Immature natural killer cell (primary cell): ENCODE results near the gene SWI5. TPM values are rescaled to one million over a fixed set of nuclear protein-coding genes. Genes with fewer than 3 reads are reported as not detected.
"Not testable (repeated sequence)": the region's sequence is repeated elsewhere in the genome, so short reads cannot be mapped to it uniquely, and the experiment has no call there.

Source experiments
- DNase-seq, 3 donors: peaks; one replicate each; pipeline ENCODE4 v3.0.0; 2022; ENCODE audit warnings: mixed read lengths in 1 of 3
- H3K27ac Mint-ChIP-seq, 6 donors: one replicate each; pipeline ENCODE4 v1.8.0; 2020; ENCODE audit warnings: mixed read lengths in 6 of 6, mild to moderate bottlenecking in 5 of 6, inconsistent platforms in 4 of 6, moderate library complexity in 3 of 6
- H3K27me3 Mint-ChIP-seq, 3 donors: one replicate each; pipeline ENCODE4 v1.8.0; 2020 to 2021; ENCODE audit warnings: low read depth in 3 of 3, mild to moderate bottlenecking in 3 of 3, mixed read lengths in 3 of 3, moderate library complexity in 3 of 3, inconsistent platforms in 1 of 3
- H3K36me3 Mint-ChIP-seq, 3 donors: one replicate each; pipeline ENCODE4 v1.8.0; 2020; ENCODE audit warnings: mixed read lengths in 3 of 3, inconsistent platforms in 2 of 3, mild to moderate bottlenecking in 2 of 3
- H3K4me1 Mint-ChIP-seq, 2 donors: one replicate each; pipeline ENCODE4 v1.8.0; 2020; ENCODE audit warnings: inconsistent platforms in 2 of 2, mild to moderate bottlenecking in 2 of 2, mixed read lengths in 2 of 2, moderate library complexity in 1 of 2
- H3K4me3 Mint-ChIP-seq, 5 donors: one replicate each; pipeline ENCODE4 v1.8.0; 2020; ENCODE audit warnings: mild to moderate bottlenecking in 5 of 5, mixed read lengths in 5 of 5, inconsistent platforms in 3 of 5, moderate library complexity in 3 of 5
- H3K9me3 Mint-ChIP-seq, 6 donors: one replicate each; pipeline ENCODE4 v1.8.0; 2020; ENCODE audit warnings: mild to moderate bottlenecking in 6 of 6, mixed read lengths in 6 of 6, inconsistent platforms in 4 of 6, moderate library complexity in 3 of 6
- polyA plus RNA-seq, 3 donors: library from polyadenylated mRNA; unstranded; fragments of 300-500 nt; fragmentation: Illumina TruSeq; gene quantifications; one replicate each; pipeline ENCODE4 v1.2.3, GENCODE V29; 2021

SWI5 gene
- polyA plus RNA-seq, result 10 to 100 TPM; 20.9 to 23.3 (median 21.5) TPM

DNA sequence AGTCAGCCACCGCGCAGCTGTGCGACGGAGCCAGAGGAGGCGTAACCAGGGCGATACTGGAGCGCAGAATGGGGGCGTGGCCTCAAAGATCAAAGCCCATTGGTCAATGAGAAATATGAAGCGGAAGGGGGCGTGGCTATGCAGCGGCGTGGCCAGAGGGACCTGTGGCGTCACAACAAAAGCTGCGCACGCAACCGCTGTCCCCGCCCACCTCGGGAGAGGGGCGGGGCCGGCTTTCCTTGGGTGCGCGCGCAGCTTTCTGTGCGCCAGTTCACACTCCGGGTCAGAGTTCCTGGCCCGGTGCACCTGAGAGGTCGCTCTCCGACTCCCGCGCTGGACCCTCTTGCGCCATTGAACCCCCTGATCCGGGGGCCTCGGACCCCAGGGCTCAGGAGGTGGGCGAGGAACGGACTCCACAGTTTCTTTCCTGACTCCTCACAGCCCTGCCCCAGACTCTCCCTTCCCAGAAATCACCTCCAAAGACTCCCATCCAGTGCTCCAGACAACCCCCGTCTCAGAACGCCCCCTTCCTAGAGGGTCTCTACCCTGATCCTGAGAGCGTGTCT lies at the start of gene SWI5:
Gene SWI5 (plus strand): TSS at position 269 of the 566 bp plus-strand sequence.
- peaks cover 0 to 1% (median 0%) of the 10 kb centered on the region in 6 donors for H3K9me3 Mint-ChIP-seq
- peak within 1 kb of the TSS; percentile 94 to 98 (median 98) for H3K4me3 Mint-ChIP-seq
- peaks cover 32 to 40% of the 10 kb centered on the region in 2 donors for H3K4me1 Mint-ChIP-seq
- peaks cover 9 to 13% (median 12%) of the 10 kb centered on the region in 3 donors for H3K27me3 Mint-ChIP-seq
- DNase-seq, result peak; percentile 100
- H3K36me3 Mint-ChIP-seq, result peaks cover 3 to 10% (median 3%) of the 10 kb centered on the region in 3 donors
- peak within 1 kb of the TSS; percentile 91 to 98 (median 95) for H3K27ac Mint-ChIP-seq

DNA sequence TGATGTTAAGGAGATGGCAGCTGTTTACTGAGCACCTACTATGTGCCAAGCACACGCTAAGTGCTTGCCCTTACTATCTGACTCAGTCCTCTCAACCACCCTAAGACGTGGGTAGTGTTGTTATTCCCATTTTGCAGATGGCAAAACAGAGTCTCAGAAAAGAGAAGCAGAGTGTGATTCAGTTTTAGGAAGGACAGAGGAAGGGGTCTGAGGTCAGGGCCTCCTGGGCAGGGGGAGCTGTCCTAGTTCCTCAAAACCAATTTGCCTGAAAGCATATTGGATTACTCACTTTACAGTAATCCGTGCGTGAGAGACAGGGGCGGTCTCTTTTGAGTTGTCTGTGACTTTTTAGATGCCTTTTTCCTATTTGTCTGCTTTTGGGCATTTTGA lies 49.7 kb upstream of the SWI5 start:
- no peak for DNase-seq
- no peaks in the 10 kb centered on the region for H3K36me3 Mint-ChIP-seq
- H3K27ac Mint-ChIP-seq, result no peak overlapping the region
- H3K27me3 Mint-ChIP-seq, result peaks cover 0 to 2% (median 0%) of the 10 kb centered on the region in 3 donors
- no peaks in the 10 kb centered on the region for H3K4me1 Mint-ChIP-seq
- no peak overlapping the region for H3K4me3 Mint-ChIP-seq
- no peaks in the 10 kb centered on the region for H3K9me3 Mint-ChIP-seq

DNA sequence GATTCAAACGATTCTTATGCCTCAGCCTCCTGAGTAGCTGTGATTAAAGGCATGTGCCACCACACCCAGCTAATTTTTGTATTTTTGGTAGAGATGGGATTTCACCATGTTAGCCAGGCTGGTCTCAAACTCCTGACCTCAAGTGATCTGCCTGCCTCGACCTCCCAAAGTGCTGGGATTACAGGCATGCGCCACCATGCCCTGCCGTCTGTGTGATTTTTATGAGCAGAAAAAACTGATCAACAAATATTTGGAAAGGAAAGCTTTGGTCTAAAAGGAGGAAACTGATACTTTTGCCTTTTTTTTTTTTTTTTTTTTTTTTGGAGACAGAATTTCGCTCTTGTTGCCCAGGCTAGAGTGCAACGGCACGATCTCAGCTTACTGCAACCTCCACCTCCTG lies 45.2 kb upstream of the SWI5 start:
- H3K27ac Mint-ChIP-seq, H3K36me3 Mint-ChIP-seq, H3K27me3 Mint-ChIP-seq, H3K4me3 Mint-ChIP-seq, DNase-seq, H3K9me3 Mint-ChIP-seq, H3K4me1 Mint-ChIP-seq: not testable (repeated sequence)

DNA sequence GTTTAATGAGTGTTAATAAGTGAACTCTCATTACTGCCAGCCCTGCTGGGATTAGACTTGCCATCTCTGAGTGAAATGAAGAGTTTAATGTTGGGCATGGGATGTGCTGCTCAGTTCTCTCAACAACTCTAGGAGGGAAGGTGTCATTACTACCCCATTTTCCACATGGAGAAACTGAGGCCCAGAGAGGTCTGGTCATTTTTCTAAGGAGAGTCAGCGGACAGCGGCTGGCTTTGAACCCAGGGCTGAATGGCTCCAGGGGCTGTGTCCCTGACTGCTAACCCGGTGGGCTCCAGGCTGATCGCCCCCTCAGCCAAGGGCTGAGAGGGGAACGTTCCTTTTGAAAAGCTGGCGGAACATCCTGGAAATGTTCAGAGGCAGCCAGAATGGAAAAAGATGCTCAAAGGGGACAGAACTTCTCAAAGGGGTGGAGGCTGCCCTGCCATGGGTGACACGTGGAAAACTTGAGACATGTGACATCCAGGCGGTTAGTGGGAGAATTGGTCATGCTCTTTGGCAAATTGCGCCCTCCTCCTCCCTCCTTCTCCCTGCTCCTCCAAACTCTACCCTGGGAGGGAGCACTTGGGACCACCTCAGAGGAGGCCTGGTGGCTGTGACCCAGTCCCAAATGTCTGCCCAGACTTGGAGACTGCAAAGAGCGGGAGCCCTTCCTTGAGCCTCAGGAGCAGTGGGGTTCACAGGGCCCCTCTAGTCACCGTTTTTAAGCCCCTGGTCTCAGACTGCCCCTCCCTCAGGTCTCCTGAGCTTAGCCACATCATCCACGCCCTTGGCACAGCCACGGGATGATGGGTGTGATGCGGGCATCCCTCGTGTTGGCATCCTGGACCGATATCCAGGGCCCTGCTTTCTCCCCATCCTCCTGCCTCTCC lies 44.2 kb upstream of the SWI5 start:
- no peak overlapping the region for H3K27ac Mint-ChIP-seq
- no peak overlapping the region for H3K4me3 Mint-ChIP-seq
- H3K4me1 Mint-ChIP-seq, result no peaks in the 10 kb centered on the region
- no peak for DNase-seq
- H3K9me3 Mint-ChIP-seq, result no peaks in the 10 kb centered on the region
- no peaks in the 10 kb centered on the region for H3K36me3 Mint-ChIP-seq
- peaks cover 0 to 1% (median 0%) of the 10 kb centered on the region in 3 donors for H3K27me3 Mint-ChIP-seq

DNA sequence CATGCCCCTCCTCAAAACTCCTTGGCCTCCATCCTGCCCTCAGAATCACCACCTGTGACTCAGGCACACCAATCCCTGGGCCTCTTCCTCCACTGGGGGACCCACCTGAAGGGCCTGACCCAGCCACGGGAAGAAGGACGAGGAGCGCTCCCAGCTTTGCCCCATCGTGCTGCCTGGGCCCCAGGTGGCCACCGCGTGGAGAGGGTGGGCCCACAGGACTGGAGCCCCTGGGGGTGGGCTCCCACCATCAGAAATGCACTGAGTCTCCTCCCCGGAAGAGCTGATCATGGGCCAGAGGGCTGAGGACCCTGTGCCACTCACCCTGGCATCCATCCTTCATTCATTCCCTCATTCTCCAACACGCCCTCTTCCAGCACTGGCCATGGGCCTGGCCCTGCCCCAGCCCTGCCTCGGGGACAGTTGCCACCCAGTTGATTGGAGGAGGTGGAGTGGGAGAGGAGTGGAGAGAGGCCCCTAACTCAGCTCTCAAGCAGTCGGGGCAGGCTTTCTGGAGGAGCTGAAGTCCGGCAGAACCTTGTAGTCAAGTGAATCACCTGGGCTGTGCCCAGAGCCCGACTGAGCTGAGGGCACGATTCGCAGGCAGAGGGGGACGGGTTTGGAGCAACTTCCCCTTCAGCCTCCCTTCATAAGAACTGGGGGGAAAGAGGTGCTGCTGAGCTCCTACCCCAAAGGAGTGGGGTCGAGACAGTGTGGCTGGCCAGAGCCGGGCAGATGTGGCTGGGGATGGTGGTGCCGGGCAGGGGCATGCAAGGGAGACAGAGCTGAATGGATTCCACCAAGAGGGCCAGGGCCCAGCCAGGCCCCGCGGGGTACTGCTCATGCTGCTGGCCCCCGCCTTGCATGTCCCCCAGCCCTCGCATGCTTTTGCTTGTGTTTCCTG lies 43.3 kb upstream of the SWI5 start:
- Mint-ChIP-seq H3K9me3 (no peaks in the 10 kb centered on the region), H3K27ac (no peak overlapping the region), H3K27me3 (peaks cover 0 to 1% (median 0%) of the 10 kb centered on the region in 3 donors), H3K36me3 (no peaks in the 10 kb centered on the region), H3K4me1 (no peaks in the 10 kb centered on the region), H3K4me3 (no peak overlapping the region)
- DNase-seq, result no peak

DNA sequence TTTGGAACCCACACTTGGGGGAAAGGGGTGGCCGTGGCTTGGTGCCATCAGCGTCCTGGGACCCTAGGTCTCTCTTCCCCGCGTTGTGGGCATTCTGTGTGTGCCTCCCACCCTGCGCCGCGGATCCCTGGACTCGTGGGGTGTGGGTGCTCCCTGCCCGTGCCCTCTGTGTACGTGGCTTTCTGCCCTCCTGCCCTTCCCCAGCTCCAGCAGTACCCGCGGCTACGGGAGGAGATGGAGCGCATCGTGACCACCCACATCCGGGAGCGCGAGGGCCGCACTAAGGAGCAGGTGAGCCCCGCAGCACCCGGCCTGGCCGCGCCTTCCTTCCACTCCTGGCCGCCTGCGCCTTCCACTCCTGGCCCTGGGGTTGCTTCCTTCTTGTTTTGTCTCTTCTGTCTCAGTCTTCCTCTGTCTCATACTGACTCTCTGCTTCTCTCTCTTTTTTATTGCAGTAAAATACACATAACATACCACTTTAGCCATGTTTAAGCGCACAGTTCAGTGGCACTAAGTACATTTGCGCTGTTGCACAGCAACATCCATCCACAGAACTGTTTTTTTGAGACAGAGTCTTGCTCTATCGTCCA lies 42.2 kb upstream of the SWI5 start:
- no peaks in the 10 kb centered on the region for H3K36me3 Mint-ChIP-seq
- no peaks in the 10 kb centered on the region for H3K9me3 Mint-ChIP-seq
- no peak for DNase-seq
- H3K27me3 Mint-ChIP-seq, result peaks cover 0 to 1% (median 0%) of the 10 kb centered on the region in 3 donors
- H3K27ac Mint-ChIP-seq, result no peak overlapping the region
- H3K4me3 Mint-ChIP-seq, result no peak overlapping the region
- no peaks in the 10 kb centered on the region for H3K4me1 Mint-ChIP-seq

DNA sequence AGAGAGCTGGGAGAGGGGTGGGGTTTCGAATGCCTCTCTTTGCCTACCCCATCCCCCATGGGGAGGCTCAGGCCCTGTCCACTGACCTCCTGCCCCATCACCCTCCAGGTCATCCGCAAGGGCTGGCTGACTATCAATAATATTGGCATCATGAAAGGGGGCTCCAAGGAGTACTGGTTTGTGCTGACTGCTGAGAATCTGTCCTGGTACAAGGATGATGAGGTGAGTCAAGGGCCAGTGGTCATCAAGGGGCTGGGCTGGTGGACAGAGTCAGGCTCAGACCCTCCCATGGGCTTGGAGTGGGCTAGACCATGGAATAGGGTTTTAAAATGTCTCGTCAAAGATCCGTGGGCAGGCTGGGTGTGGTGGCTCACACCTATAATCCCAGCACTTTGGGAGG lies 34.0 kb upstream of the SWI5 start:
- DNase-seq, result no peak
- H3K27ac Mint-ChIP-seq, result no peak overlapping the region
- H3K4me1 Mint-ChIP-seq, result peaks cover 12 to 18% of the 10 kb centered on the region in 2 donors
- no peak overlapping the region for H3K4me3 Mint-ChIP-seq
- H3K27me3 Mint-ChIP-seq, result peaks cover 5 to 9% (median 7%) of the 10 kb centered on the region in 3 donors
- no peaks in the 10 kb centered on the region for H3K36me3 Mint-ChIP-seq
- no peaks in the 10 kb centered on the region for H3K9me3 Mint-ChIP-seq

DNA sequence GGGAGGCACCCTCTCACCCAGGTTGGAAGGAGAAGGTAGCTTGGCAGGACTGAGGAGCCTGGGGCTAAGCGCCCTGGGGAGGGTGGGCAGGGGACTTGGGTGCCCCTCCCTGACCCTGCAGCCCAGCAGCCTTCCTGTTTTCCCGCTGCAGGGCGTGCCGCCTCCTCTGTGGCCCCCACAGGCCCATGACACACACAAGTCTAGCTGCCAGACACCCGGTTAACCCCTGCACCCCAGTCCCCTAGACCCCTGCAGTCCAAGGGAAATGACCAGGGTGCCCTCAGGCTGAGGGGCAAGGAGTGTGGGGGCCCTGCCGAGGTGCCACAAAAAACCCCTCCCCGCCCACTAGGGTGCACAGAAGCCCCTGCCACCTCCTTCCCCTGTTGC lies 33.3 kb upstream of the SWI5 start:
- H3K4me1 Mint-ChIP-seq, result peaks cover 12 to 18% of the 10 kb centered on the region in 2 donors
- no peaks in the 10 kb centered on the region for H3K9me3 Mint-ChIP-seq
- no peaks in the 10 kb centered on the region for H3K36me3 Mint-ChIP-seq
- no peak overlapping the region for H3K27ac Mint-ChIP-seq
- H3K4me3 Mint-ChIP-seq, result no peak overlapping the region
- DNase-seq, result no peak
- H3K27me3 Mint-ChIP-seq, result peaks cover 5 to 9% (median 7%) of the 10 kb centered on the region in 3 donors

DNA sequence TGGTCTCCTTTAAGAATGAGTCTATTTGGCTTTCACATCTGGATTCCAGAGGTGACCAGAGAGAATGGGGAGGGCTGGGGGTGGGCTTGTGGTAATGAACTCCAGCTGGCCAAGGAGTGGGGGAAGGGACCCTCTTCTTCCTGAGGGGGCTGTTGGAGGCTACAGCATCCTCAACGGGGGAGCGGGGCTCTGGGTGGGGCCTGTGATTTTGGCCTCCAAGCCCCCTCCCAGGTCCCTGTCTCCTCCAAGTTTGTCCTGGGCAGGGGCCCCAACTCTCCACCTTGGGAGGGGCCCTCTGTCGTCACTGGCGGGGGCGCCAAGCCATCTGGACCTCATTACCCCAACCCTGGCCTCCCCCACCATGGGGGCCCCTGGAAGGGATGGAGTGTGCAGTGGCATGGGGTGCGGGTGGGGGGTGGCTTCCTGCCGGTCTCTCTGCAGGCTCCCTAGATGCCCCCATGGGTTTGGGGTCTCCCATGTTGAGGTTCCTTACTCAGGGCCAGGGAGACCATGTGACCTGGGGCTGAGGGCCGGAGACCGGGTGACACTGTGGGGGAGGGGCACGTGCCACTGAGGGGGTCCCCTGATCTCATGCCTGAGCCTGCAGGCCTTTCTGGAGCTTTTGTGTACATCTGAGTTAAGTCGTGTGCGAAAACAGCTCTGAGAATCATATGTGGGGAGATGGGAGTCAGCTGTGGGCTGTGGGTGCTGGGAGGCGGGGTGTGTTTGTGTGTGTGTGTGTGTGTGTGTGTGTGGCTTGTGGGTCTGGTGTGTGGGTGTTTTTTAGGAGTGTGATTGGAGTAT lies 32.7 kb upstream of the SWI5 start:
- Mint-ChIP-seq H3K36me3 (no peaks in the 10 kb centered on the region), H3K27ac (peak overlapping the region in 1 of 6 donors; percentile 44), H3K4me3 (no peak overlapping the region), H3K9me3 (no peaks in the 10 kb centered on the region), H3K27me3 (peaks cover 5 to 9% (median 7%) of the 10 kb centered on the region in 3 donors), H3K4me1 (peaks cover 12 to 18% of the 10 kb centered on the region in 2 donors)
- DNase-seq, result no peak

DNA sequence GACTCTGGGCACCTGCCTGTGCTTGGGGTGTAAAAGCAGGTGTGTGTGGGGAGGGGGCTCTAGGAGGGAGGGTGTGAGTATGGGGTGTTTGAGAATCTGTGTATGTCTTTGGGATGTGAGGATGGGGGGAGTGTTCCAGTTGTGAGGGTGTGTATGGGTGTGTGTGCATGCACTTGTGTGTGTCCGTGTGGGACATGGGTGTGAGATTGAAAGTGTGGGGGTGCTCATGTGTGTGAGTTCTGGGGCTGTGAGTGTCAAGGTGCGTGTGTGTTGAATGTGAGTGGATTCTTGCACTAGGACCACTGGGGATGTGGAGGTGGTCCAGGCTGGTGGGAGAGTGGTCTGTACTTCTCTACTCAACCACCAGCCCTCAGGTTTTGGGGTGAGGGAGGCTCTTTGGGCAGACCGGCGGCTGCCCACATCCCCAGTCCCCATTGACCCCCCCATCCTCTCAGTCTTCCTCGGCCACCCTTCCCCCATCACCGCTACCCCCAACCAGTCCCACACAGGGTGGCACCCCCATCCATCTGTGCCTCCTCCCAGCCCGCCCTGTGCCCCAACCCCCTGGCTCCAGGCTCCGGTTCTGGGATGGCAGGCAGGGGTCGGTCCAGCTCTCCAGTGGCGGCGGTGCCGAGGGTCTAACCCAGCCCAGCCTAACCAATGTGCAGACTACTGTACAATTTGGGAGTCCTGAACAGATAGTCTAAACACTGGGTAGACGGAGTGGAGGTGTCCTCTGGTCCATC lies 31.8 kb upstream of the SWI5 start:
- Mint-ChIP-seq H3K27ac (peak overlapping the region in 2 of 6 donors; percentile 29 to 44), H3K9me3 (no peaks in the 10 kb centered on the region), H3K4me3 (no peak overlapping the region), H3K27me3 (peaks cover 5 to 9% (median 7%) of the 10 kb centered on the region in 3 donors), H3K36me3 (no peaks in the 10 kb centered on the region), H3K4me1 (peaks cover 12 to 18% of the 10 kb centered on the region in 2 donors)
- no peak for DNase-seq

DNA sequence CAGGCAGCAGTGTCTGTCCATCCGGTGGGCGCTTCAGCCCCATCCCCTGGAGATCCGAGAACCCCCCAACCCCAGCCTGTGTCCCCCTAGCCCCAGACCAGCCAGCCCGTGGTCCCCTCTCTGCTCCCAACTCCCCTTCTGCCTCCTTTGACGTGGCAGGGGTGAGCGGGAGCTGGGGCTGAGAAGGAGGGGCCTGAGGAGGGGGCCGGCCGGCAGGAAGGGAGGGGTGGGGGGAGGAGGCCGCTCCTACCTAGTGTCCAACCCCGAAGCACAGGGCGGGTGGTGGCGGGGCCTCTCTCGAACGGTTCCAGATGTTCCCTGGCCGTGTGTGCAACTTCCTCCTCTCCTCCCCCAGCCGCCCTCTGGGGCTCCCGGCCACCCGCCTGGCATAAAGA lies 31.2 kb upstream of the SWI5 start:
- Mint-ChIP-seq H3K9me3 (no peaks in the 10 kb centered on the region), H3K27me3 (peaks cover 4 to 9% (median 7%) of the 10 kb centered on the region in 3 donors), H3K27ac (no peak overlapping the region), H3K4me1 (peaks cover 13 to 22% of the 10 kb centered on the region in 2 donors), H3K4me3 (no peak overlapping the region), H3K36me3 (no peaks in the 10 kb centered on the region)
- no peak for DNase-seq

DNA sequence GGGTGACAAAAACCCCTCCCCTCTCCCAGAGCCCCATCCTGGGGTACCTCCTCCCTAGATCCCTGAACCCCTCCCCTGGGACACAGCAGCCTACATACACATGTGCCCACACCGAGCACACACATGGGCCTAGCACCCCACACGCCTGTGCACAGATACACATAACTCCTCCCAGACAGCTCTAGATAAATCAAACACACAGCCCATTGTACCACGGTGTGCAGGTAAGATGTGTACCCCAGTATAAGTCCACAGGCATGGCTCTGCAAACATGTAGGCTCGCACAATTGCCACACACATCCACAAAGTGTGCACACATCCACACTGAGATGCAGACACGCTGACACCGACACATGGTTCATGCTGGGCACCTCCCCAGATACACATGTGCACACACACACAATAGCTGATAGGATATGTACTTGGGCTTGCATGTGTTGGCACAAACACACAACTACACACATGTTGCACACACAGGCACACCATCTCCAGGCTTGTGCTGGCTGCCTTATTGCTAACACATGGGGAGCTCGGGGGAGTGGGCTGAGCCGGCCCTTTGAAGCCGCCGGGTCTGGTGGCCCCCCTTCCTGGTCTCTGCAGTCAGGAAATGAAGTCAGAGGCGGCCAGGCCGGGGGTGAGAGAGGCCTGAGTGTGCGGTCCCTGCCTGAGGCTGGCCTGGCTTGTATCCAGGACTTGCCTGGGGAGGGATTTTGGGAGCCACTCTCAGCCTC lies 30.5 kb upstream of the SWI5 start:
- no peaks in the 10 kb centered on the region for H3K9me3 Mint-ChIP-seq
- H3K36me3 Mint-ChIP-seq, result no peaks in the 10 kb centered on the region
- peak; percentile 22 to 33 (median 27) for DNase-seq
- peaks cover 4 to 9% (median 7%) of the 10 kb centered on the region in 3 donors for H3K27me3 Mint-ChIP-seq
- H3K4me3 Mint-ChIP-seq, result peak overlapping the region in 1 of 5 donors; percentile 43
- H3K4me1 Mint-ChIP-seq, result peaks cover 16 to 25% of the 10 kb centered on the region in 2 donors
- peak overlapping the region in 2 of 6 donors; percentile 26 to 63 for H3K27ac Mint-ChIP-seq
